Thyroid gland (tissue), 4 donors: ENCODE data around the gene ODAD2. TPM values are rescaled to one million over a fixed set of nuclear protein-coding genes. Genes with fewer than 3 reads are reported as not detected.
A peak's percentile ranks its signal among the peaks of the same experiment; 100 is the strongest.
"Not testable (repeated sequence)": the region's sequence is repeated elsewhere in the genome, so short reads cannot be mapped to it uniquely, and the experiment has no call there.

Experiments
- DNase-seq, 2 donors: peaks; one replicate each; pipeline ENCODE4 v3.0.0-alpha.2; 2019
- H3K27ac ChIP-seq, 3 donors: fragments of 200-600 bp; sonication (generic); 1 replicate in 2 of 3; 2 replicates in 1 of 3; pipeline ENCODE4 v1.5.1; 2016 to 2019; ENCODE audit warnings: mild to moderate bottlenecking in 1 of 3, moderate library complexity in 1 of 3
- H3K27me3 ChIP-seq: fragments of 200-600 bp; sonication (generic); one replicate; pipeline ENCODE4 v1.5.1; 2019
- H3K36me3 ChIP-seq, 2 donors: fragments of 200-600 bp; sonication (generic); one replicate each; pipeline ENCODE4 v1.5.1; 2016 to 2019
- H3K4me1 ChIP-seq, 2 donors: fragments of 200-600 bp; sonication (generic); one replicate each; pipeline ENCODE4 v1.5.1; 2017 to 2019
- H3K4me3 ChIP-seq, 3 donors: fragments of 200-600 bp; sonication (generic); replicated peaks in 1 of 3; 1 replicate in 2 of 3; 2 replicates in 1 of 3; pipeline ENCODE4 v1.5.1; 2016; ENCODE audit warnings: mild to moderate bottlenecking in 1 of 3
- H3K9me3 ChIP-seq: fragments of 200-600 bp; sonication (generic); one replicate; pipeline ENCODE4 v1.5.1; 2017
- POLR2A ChIP-seq, 2 donors: fragments of 450-650 bp; IDR thresholded peaks; one replicate each; pipeline ENCODE4 v1.6.1; 2017; ENCODE audit warnings: antibody characterized with exemption in 2 of 2, mild to moderate bottlenecking in 2 of 2, moderate library complexity in 1 of 2
- WGBS, 2 donors: methylation state at CpG; one replicate each; pipeline ENCODE4 v1.1.5; 2017; 5-methylcytosine and 5-hydroxymethylcytosine counted together
- intact Hi-C: fragments of 100-400 bp; cut with DNase I; formaldehyde crosslinking; loops from one replicate; pipeline ENCODE4 v1.15.1; 2023
- total RNA-seq, 4 donors: library from RNA; depleted of rRNA; stranded (reverse); fragments of >200 nt; gene quantifications; one replicate each; pipeline ENCODE4 v1.2.3, GENCODE V29; 2016
- TF ChIP-seq, protein P1 (sequence below), 6 experiments: fragments of 200-600 bp in 3 of 6; fragments of 450-650 bp in 3 of 6; sonication (generic) in 3 of 6; IDR thresholded peaks; one replicate each; pipeline ENCODE4 v1.5.1; 2016 to 2019; ENCODE audit warnings: antibody characterized with exemption in 6 of 6, mild to moderate bottlenecking in 2 of 6, inconsistent platforms in 1 of 6, moderate library complexity in 1 of 6

The ODAD2 gene
- total RNA-seq, 4 donors from 2014 or later, result 0.11 to 0.50 TPM; not detected in 2

- Histone ChIP-seq H3K4me1 (no peaks in the 10 kb centered on the region), H3K4me3 (no peak overlapping the region), H3K27me3 (no peaks in the 10 kb centered on the region), H3K36me3 (no peaks in the 10 kb centered on the region), H3K27ac (no peak overlapping the region), H3K9me3 (no peaks in the 10 kb centered on the region)
- WGBS, 2 donors, result 63 to 65% methylated on average over 3 of the region's 3 CpGs
- no peak for TF ChIP-seq POLR2A (IDR thresholded peaks at IDR 0.05)
- TF ChIP-seq, protein P1, sequence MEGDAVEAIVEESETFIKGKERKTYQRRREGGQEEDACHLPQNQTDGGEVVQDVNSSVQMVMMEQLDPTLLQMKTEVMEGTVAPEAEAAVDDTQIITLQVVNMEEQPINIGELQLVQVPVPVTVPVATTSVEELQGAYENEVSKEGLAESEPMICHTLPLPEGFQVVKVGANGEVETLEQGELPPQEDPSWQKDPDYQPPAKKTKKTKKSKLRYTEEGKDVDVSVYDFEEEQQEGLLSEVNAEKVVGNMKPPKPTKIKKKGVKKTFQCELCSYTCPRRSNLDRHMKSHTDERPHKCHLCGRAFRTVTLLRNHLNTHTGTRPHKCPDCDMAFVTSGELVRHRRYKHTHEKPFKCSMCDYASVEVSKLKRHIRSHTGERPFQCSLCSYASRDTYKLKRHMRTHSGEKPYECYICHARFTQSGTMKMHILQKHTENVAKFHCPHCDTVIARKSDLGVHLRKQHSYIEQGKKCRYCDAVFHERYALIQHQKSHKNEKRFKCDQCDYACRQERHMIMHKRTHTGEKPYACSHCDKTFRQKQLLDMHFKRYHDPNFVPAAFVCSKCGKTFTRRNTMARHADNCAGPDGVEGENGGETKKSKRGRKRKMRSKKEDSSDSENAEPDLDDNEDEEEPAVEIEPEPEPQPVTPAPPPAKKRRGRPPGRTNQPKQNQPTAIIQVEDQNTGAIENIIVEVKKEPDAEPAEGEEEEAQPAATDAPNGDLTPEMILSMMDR (IDR thresholded peaks at IDR 0.05), result no peak
- DNase-seq, result no peak
- intact Hi-C loops, result no loop called here
These were observed 86.6 kb downstream of the ODAD2 start for GRCh38 chr10:27912231-27912630.

DNA sequence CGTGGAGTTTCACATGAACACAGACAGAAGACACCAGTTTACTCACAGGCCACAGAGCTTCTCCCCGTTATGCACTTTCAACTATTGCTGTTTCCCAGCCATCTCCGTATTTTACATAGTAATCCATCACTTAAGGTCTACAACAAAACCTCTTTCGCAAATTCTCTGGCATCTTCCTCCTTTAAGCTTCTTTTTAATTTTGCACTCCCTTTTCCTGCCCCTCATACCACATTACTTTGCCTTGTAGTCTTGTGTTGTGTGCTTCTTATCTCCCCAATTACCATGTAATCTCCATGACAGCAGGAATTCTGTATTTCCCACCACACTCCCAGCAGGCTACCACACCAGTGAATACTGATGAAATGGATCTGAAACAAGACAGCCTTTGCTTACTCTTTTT is 87.3 kb downstream of the ODAD2 start:
- no peak for DNase-seq
- 56 to 60% methylated on average over 4 of the region's 4 CpGs for WGBS, 2 donors
- intact Hi-C loops, result no loop called here

DNA sequence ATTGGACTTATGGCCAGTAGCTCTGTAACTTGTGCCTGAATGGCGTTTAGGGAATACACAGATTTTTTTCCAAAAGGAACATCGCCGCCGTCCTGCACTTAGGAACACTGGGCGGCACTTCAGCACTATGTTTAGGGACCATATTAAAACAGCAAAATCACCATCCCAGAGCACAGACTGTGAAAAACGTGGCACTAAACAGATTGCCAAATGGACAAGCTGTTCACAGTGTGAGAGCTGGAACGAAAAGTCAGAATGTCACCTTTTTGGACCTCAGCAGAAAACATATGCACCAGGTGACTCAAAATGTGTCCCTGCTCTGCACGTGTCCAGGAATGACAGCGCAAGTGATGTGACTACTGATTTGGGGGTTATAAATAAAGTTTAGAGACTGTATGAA is 87.9 kb downstream of the ODAD2 start:
- Histone ChIP-seq H3K4me3 (no peak overlapping the region), H3K27me3 (no peaks in the 10 kb centered on the region), H3K27ac (no peak overlapping the region), H3K4me1 (no peaks in the 10 kb centered on the region), H3K36me3 (no peaks in the 10 kb centered on the region), H3K9me3 (no peaks in the 10 kb centered on the region)
- intact Hi-C loops, result no loop called here
- 72 to 75% methylated on average over 9 of the region's 9 CpGs for WGBS, 2 donors
- no peak for TF ChIP-seq POLR2A (IDR thresholded peaks at IDR 0.05)
- TF ChIP-seq, protein P1 (IDR thresholded peaks at IDR 0.05), result no peak
- no peak for DNase-seq

More for the DNA sequence above, 87.3 kb downstream of the ODAD2 start:
- no peaks in the 10 kb centered on the region for H3K27me3 ChIP-seq
- no peak overlapping the region for H3K27ac ChIP-seq
- H3K9me3 ChIP-seq, result no peaks in the 10 kb centered on the region
- no peak for TF ChIP-seq POLR2A (IDR thresholded peaks at IDR 0.05)
- TF ChIP-seq, protein P1 (IDR thresholded peaks at IDR 0.05), result no peak
- H3K4me3 ChIP-seq, result no peak overlapping the region
- H3K4me1 ChIP-seq, result no peaks in the 10 kb centered on the region
- no peaks in the 10 kb centered on the region for H3K36me3 ChIP-seq

DNA sequence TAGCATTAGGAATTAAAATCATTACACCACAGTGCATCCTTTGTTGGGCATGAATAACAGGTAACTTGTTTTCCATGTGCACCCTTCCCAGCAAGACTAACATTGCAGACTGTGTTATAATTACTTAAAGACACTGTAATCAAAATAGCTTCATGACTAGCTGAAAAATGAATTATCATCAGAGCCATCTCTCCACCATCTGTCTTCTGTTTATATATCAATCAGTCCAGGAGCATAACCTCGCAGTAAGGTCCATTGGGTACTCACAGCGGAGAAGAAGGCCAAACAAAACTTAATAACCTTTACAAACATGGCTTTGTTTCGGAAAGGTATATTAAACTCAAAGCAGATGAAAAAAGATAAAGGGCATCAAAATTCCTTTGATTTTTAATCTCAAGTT is 90.6 kb downstream of the ODAD2 start:
- no peaks in the 10 kb centered on the region for H3K27me3 ChIP-seq
- H3K36me3 ChIP-seq, result no peaks in the 10 kb centered on the region
- DNase-seq, result no peak
- H3K4me3 ChIP-seq, result no peak overlapping the region
- H3K9me3 ChIP-seq, result no peaks in the 10 kb centered on the region
- 84 to 86% methylated on average over 3 of the region's 3 CpGs for WGBS, 2 donors
- no peak overlapping the region for H3K27ac ChIP-seq
- TF ChIP-seq POLR2A (IDR thresholded peaks at IDR 0.05), result no peak
- TF ChIP-seq, protein P1 (IDR thresholded peaks at IDR 0.05), result no peak
- intact Hi-C loops, result no loop called here
- H3K4me1 ChIP-seq, result no peaks in the 10 kb centered on the region

GRCh38 chr10:27899485-27899884 is 99.4 kb downstream of the ODAD2 start:
- H3K27ac ChIP-seq, H3K9me3 ChIP-seq, H3K36me3 ChIP-seq, H3K4me3 ChIP-seq, intact Hi-C loops, H3K4me1 ChIP-seq, H3K27me3 ChIP-seq: not testable (repeated sequence)
- peak; percentile 57 to 61 for DNase-seq
- WGBS, 2 donors, result 15 to 39% methylated on average over 3 to 6 of the region's 6 CpGs

- Histone ChIP-seq H3K9me3 (no peaks in the 10 kb centered on the region), H3K4me1 (no peaks in the 10 kb centered on the region), H3K27ac (no peak overlapping the region), H3K4me3 (no peak overlapping the region), H3K36me3 (no peaks in the 10 kb centered on the region), H3K27me3 (no peaks in the 10 kb centered on the region)
- DNase-seq, result no peak
- WGBS, 2 donors, result 78 to 79% methylated on average over 7 to 8 of the region's 8 CpGs
- TF ChIP-seq POLR2A (IDR thresholded peaks at IDR 0.05), result no peak
- TF ChIP-seq, protein P1 (IDR thresholded peaks at IDR 0.05), result no peak
- intact Hi-C loops, result no loop called here
These were observed 99.8 kb downstream of the ODAD2 start for GRCh38 chr10:27899058-27899457.
